ENCODE results near the gene CDC42SE2. TPM values are rescaled to one million over a fixed set of nuclear protein-coding genes. Genes with fewer than 3 reads are reported as not detected.

Gene CDC42SE2
- total RNA-seq, 2 experiments from 2014 or later, result 106 to 108 TPM

DNA sequence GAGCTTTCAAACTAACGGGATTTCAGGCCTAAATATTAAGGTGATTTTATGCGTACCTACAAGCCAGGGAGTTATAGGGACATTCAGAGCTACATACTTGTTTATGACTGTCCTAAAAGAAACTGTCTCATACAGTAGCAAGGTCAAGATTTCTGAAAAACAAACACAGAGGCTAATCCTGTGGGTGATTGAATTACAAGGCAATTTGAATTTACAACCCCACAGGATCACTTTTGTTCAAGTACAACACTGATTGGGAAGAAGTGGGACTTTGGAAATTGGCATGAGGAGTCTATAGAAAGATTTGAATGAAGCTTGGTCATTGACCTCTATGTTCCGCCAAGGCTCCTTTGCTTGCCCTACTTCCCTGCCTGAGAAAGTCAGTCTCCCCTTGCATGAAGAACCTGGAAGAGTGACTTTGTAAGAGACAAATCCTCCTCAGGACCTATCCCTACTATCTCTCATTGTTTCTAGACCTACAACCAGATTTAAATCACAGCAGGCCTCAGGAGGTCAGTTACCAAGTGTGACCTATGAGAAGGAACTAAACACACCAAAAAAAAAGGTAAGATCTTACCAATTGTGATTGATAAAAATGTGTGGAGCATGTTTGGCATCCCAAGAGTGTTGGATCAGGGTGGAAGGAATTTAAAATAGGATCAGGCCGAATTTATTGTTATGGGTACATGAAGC, 38.4 kb upstream of the CDC42SE2 start:
- H3K27ac Mint-ChIP-seq, result no peak overlapping the region
- H3K4me3 Mint-ChIP-seq, result no peak overlapping the region
- intact Hi-C loops (cut with micrococcal nuclease), result no loop called here
- H3K4me1 Mint-ChIP-seq (ENCODE audit: low read depth), result peaks cover 32% of the 10 kb centered on the region
- CTCF ChIA-PET, result no interaction called here
- no peak for DNase-seq
- H3K27me3 Mint-ChIP-seq (ENCODE audit: low read depth), result no peaks in the 10 kb centered on the region
- no peaks in the 10 kb centered on the region for H3K36me3 Mint-ChIP-seq (ENCODE audit: low read depth)
- no peaks in the 10 kb centered on the region for H3K9me3 Mint-ChIP-seq

DNA sequence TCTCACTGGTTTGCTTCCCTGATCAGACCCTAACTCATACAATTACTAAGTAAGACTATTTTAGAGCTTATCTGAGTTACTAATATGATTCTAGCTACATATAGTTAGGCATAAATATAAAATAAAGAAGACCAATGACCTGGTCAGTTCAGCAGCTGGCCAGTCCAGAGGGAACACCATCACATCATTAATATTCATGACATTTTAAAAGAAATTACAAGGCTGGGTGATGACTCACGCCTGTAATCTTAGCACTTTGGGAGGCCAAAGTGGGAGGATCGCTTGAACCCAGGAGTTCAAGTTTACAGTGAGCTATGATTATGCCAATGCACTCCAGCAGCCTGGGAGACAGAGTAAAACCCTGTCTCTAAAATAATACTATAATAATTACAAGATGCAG, 37.0 kb upstream of the CDC42SE2 start:
- H3K27me3 Mint-ChIP-seq (ENCODE audit: low read depth), result no peaks in the 10 kb centered on the region
- no peak overlapping the region for H3K4me3 Mint-ChIP-seq
- intact Hi-C loops (cut with micrococcal nuclease), result no loop called here
- no peaks in the 10 kb centered on the region for H3K36me3 Mint-ChIP-seq (ENCODE audit: low read depth)
- peaks cover 29% of the 10 kb centered on the region for H3K4me1 Mint-ChIP-seq (ENCODE audit: low read depth)
- H3K27ac Mint-ChIP-seq, result no peak overlapping the region
- DNase-seq, result no peak
- CTCF ChIA-PET, result interaction anchor here (0.6 kb wide), 1 partner anchor 29 kb away, joined by 3 read pairs; no protein-coding TSS in a partner anchor
- no peaks in the 10 kb centered on the region for H3K9me3 Mint-ChIP-seq

DNA sequence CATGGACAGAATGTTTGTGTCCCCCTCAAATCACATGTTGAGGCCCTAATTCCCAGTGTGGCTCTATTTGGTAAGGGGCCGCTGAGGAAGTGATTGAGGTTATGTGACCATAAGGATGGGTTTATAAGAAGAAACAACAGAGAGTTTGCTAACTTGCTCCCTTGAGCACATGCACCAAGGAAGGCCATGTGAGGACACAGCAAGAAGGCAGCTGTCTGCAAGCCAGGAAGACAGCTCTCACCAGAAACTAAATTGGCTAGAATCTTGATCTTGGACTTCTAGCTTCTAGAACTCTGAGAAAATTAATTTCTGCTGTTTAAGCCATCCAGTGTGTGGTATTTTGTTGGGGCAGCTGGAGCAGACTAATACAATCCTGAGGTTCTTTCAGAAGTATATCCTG, 35.2 kb upstream of the CDC42SE2 start:
- Mint-ChIP-seq H3K27ac (no peak overlapping the region), H3K4me3 (no peak overlapping the region), H3K27me3 (ENCODE audit: low read depth) (no peaks in the 10 kb centered on the region), H3K36me3 (ENCODE audit: low read depth) (no peaks in the 10 kb centered on the region), H3K4me1 (ENCODE audit: low read depth) (peaks cover 18% of the 10 kb centered on the region), H3K9me3 (no peaks in the 10 kb centered on the region)
- CTCF ChIA-PET, result no interaction called here
- DNase-seq, result no peak
- intact Hi-C loops (cut with micrococcal nuclease), result no loop called here

DNA sequence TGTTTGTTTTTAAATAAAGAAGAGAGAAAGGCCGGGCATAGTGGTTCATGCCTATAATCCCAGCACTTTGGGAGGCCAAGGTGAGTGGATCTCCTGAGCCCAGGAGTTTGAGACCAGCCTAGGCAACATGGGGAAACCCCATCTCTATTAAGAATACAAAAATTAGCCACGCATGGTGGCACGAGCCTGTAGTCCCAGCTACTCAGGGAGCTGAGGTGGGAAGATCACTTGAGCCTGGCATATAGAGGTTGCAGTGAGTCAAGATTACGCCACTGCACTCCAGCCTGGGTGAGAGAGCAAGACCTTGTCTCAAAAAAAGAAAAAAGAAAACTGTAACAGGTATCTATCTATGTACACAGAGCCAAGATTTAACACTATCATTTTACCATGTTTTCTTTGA, 34.2 kb upstream of the CDC42SE2 start:
- intact Hi-C loops (cut with micrococcal nuclease), result no loop called here
- peaks cover 18% of the 10 kb centered on the region for H3K4me1 Mint-ChIP-seq (ENCODE audit: low read depth)
- no peak overlapping the region for H3K4me3 Mint-ChIP-seq
- H3K27ac Mint-ChIP-seq, result no peak overlapping the region
- CTCF ChIA-PET, result interaction anchor here (0.7 kb wide), 1 partner anchor 15 kb away, joined by 3 read pairs; no protein-coding TSS in a partner anchor
- no peaks in the 10 kb centered on the region for H3K36me3 Mint-ChIP-seq (ENCODE audit: low read depth)
- no peaks in the 10 kb centered on the region for H3K9me3 Mint-ChIP-seq
- no peak for DNase-seq
- H3K27me3 Mint-ChIP-seq (ENCODE audit: low read depth), result no peaks in the 10 kb centered on the region

DNA sequence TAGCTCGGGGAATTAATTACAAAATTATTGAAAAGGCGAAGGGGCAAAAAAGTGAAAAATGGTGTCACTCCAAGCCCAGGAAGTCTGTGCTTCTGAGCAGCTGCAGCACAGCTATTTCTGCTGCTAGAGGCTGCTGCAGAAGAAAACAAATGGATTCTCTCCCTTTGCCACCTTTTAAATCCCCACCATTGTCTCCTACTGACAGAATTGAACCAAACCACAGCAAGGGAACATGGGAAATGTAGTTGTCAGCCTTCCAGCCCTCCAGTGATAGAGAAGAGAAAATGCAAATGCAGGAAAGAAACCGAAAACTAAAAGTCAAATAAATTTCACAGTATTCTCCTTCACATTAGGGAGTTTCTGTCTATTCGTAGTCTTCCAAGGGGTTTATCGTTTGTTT, 33.4 kb upstream of the CDC42SE2 start:
- no peak overlapping the region for H3K4me3 Mint-ChIP-seq
- H3K4me1 Mint-ChIP-seq (ENCODE audit: low read depth), result peaks cover 18% of the 10 kb centered on the region
- no peaks in the 10 kb centered on the region for H3K9me3 Mint-ChIP-seq
- no peak overlapping the region for H3K27ac Mint-ChIP-seq
- no peaks in the 10 kb centered on the region for H3K27me3 Mint-ChIP-seq (ENCODE audit: low read depth)
- CTCF ChIA-PET, result no interaction called here
- DNase-seq, result no peak
- no peaks in the 10 kb centered on the region for H3K36me3 Mint-ChIP-seq (ENCODE audit: low read depth)
- intact Hi-C loops (cut with micrococcal nuclease), result no loop called here

DNA sequence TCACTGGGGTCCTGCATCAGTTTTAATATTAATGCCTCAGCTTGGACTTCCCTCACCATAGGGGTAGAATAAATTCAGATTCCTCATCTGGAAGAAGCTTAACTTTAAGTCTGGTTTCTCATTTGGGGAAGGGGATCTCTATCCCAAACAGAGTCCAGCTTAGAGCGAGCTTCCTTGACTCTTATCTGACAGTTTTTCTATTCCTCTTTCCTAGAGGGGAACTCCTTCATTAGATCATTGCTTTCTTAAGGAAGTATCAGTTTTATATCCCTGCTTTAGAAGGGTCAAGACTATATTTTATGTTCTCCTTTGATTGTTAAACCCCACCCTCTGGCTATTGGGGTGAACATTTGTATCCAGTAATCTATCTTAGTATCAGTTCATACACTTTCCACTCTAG, 24.2 kb upstream of the CDC42SE2 start:
- Mint-ChIP-seq H3K27ac (no peak overlapping the region), H3K9me3 (no peaks in the 10 kb centered on the region), H3K4me1 (ENCODE audit: low read depth) (peaks cover 15% of the 10 kb centered on the region), H3K36me3 (ENCODE audit: low read depth) (no peaks in the 10 kb centered on the region), H3K27me3 (ENCODE audit: low read depth) (no peaks in the 10 kb centered on the region), H3K4me3 (no peak overlapping the region)
- intact Hi-C loops (cut with micrococcal nuclease), result no loop called here
- CTCF ChIA-PET, result interaction anchor here (1.1 to 1.9 kb wide), 2 partner anchors 30 to 36 kb away, joined by 3 to 4 read pairs; no protein-coding TSS in a partner anchor
- no peak for DNase-seq

DNA sequence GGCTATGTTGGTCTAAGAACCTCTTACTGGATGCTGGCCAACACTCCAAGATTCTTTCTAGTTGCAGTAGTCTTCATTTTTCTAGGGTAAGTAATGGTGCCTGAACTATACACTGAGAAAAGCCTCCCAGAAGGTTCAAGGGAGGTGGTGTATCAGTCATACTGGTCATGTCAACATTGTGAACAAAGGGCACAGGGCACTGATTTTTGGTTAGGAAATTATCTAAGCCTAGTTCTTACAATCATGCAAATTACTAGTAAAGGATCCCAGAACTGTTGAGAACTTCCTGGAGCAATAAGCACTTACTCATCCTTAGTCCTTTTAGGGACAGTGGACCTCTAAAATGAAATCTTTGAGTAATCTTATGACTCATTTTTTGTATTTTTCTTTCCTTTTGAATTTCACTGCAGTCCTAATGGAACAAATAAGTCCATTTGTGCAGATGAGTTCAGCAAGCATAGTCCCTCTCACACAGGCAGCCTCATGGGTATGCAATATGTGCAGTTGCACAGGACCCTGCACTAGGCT, 21.1 kb upstream of the CDC42SE2 start:
- peak; percentile 38 for DNase-seq
- Mint-ChIP-seq H3K9me3 (peaks cover 4% of the 10 kb centered on the region), H3K36me3 (ENCODE audit: low read depth) (peaks cover 1% of the 10 kb centered on the region), H3K27ac (no peak overlapping the region), H3K4me3 (no peak overlapping the region), H3K27me3 (ENCODE audit: low read depth) (no peaks in the 10 kb centered on the region), H3K4me1 (ENCODE audit: low read depth) (peaks cover 16% of the 10 kb centered on the region)
- CTCF ChIA-PET, result no interaction called here
- intact Hi-C loops (cut with micrococcal nuclease), result loop anchor here (1.0 kb wide), 3 partner anchors 9 to 33 kb away; no protein-coding TSS in a partner anchor

DNA sequence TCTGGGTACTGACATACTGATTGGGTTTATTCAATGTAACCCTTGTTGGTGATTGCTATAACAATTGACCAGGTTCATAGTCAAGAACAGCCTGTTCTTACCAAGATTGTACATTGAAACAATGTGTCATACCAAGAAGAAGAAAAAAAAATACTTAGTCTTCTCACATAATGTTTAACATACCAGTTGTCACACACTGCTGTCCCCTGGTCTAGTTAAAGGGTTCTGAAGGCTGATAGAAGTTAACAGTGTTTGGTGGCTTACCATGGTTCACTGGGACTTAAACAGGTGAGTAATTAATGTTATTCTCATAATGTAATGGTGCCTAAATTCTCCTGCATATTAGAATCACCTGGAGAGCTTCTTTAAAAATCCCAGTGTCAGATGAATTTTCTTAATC, 18.5 kb upstream of the CDC42SE2 start:
- no peaks in the 10 kb centered on the region for H3K27me3 Mint-ChIP-seq (ENCODE audit: low read depth)
- H3K4me3 Mint-ChIP-seq, result no peak overlapping the region
- CTCF ChIA-PET, result no interaction called here
- H3K27ac Mint-ChIP-seq, result no peak overlapping the region
- H3K4me1 Mint-ChIP-seq (ENCODE audit: low read depth), result peaks cover 28% of the 10 kb centered on the region
- no peak for DNase-seq
- H3K36me3 Mint-ChIP-seq (ENCODE audit: low read depth), result peaks cover 1% of the 10 kb centered on the region
- intact Hi-C loops (cut with micrococcal nuclease), result no loop called here
- peaks cover 4% of the 10 kb centered on the region for H3K9me3 Mint-ChIP-seq

DNA sequence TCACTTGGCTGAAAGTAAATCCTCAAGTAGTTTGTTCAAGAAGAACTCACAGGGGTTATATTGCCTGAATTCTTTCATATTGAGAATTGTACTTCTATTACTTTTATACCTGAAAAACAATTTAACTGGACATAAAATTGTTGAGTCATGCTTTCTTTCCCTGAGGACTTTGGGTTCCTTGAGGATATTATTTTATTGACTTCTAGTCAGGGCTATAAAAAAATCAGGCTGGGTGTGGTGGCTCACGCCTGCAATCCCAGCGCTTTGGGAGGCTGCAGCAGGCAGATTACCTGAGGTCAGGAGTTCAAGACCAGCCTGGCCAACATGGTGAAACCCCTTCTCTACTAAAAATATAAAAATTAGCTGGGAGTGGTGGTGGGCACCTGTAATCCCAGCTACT, 17.9 kb upstream of the CDC42SE2 start:
- CTCF ChIA-PET, result no interaction called here

DNA sequence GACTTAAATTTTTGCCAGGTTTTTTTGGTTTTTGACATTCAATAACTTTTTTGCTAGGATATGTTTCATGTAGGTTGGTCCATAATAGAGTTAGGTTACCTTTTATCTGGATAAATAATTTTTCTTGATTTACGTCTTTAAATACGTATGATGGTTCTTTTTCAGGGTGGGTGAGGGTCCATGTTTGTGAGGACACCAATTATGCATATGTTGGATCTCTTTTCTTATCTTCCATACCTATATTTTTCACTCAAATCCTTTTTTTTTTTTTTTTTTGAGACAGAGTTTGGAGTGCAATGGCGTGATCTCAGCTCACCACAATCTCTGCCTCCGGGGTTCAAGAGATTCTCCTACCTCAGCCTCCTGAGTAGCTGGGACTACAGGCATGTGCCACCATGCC, 17.3 kb upstream of the CDC42SE2 start:
- no peak for DNase-seq
- H3K9me3 Mint-ChIP-seq, result peaks cover 4% of the 10 kb centered on the region
- H3K36me3 Mint-ChIP-seq (ENCODE audit: low read depth), result peaks cover 1% of the 10 kb centered on the region
- H3K27ac Mint-ChIP-seq, result no peak overlapping the region
- no peaks in the 10 kb centered on the region for H3K27me3 Mint-ChIP-seq (ENCODE audit: low read depth)
- H3K4me3 Mint-ChIP-seq, result no peak overlapping the region
- intact Hi-C loops (cut with micrococcal nuclease), result no loop called here
- CTCF ChIA-PET, result no interaction called here
- peaks cover 38% of the 10 kb centered on the region for H3K4me1 Mint-ChIP-seq (ENCODE audit: low read depth)

More for the DNA sequence above, 17.9 kb upstream of the CDC42SE2 start:
- no peaks in the 10 kb centered on the region for H3K27me3 Mint-ChIP-seq (ENCODE audit: low read depth)
- H3K4me3 Mint-ChIP-seq, result no peak overlapping the region
- H3K9me3 Mint-ChIP-seq, result peaks cover 4% of the 10 kb centered on the region
- H3K4me1 Mint-ChIP-seq (ENCODE audit: low read depth), result peaks cover 33% of the 10 kb centered on the region
- H3K27ac Mint-ChIP-seq, result no peak overlapping the region
- intact Hi-C loops (cut with micrococcal nuclease), result no loop called here
- H3K36me3 Mint-ChIP-seq (ENCODE audit: low read depth), result peaks cover 1% of the 10 kb centered on the region
- no peak for DNase-seq

DNA sequence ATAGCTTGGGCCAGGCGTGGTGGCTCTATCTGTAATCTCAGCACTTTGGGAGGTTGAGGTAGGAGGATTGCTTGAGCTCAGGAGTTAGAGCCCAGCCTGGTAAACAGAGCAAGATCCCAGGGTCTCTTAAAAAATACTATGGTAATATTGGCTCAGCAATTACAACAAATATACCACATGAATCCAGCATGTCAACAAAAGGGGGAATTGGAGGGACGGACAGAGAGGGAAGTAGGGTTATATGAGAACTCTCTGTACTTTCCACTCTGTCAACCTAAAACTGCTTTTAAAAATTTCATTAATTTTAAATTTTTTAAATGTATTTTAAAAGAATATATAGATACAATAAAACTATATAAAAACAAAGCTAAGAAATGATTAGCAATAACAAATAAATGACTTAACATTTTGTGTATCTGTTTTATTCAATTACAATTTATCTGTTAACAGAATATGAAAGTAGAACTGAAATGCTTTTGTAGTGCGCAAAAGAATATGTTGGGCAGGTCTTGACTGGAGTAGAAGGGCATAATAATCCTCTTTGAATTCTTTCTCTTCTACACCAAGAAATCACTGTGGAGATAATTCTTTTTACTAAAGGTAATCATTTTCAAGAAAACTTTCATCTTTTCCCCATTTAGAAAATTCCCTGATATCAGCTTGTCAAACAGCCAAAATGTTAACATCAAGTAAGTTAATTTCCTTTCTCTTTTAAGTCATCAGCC, 12.9 kb upstream of the CDC42SE2 start:
- Mint-ChIP-seq H3K4me1 (ENCODE audit: low read depth) (peaks cover 56% of the 10 kb centered on the region), H3K27ac (peak overlapping the region; percentile 95), H3K9me3 (peaks cover 4% of the 10 kb centered on the region), H3K27me3 (ENCODE audit: low read depth) (no peaks in the 10 kb centered on the region), H3K36me3 (ENCODE audit: low read depth) (peaks cover 3% of the 10 kb centered on the region), H3K4me3 (peak overlapping the region; percentile 70)
- no peak for DNase-seq
- intact Hi-C loops (cut with micrococcal nuclease), result loop anchor here (1.0 to 10.0 kb wide), 4 partner anchors 8 to 774 kb away; partner anchors contain the start of gene FNIP1
- CTCF ChIA-PET, result interaction anchor here (0.7 to 1.4 kb wide), 3 partner anchors 14 to 69 kb away, joined by 3 to 5 read pairs (median 3); no protein-coding TSS in a partner anchor

DNA sequence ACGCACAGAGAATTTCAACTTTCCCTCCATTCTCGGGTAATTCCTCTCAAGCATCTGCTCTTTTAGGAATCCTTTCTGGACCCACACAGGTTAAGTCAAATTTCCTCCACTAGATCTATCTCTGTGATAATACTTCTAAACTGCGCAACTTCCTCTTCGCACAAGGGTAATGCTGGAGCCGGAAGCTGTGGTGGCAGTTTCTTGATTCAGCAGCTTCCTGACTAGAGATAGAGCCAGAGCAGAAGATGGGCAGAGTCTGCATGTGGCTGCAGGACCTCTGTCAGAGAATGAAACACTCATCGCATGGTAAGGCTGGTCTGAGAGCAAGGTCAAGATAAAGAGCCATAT, 11.1 kb upstream of the CDC42SE2 start:
- DNase-seq, result peak; percentile 88
- Mint-ChIP-seq H3K27ac (peak overlapping the region; percentile 95), H3K9me3 (no peaks in the 10 kb centered on the region), H3K4me3 (peak overlapping the region; percentile 94), H3K4me1 (ENCODE audit: low read depth) (peaks cover 72% of the 10 kb centered on the region), H3K27me3 (ENCODE audit: low read depth) (no peaks in the 10 kb centered on the region), H3K36me3 (ENCODE audit: low read depth) (peaks cover 9% of the 10 kb centered on the region)
- CTCF ChIA-PET, result interaction anchor here (1.0 to 2.0 kb wide), 5 partner anchors 13 to 129 kb away, joined by 4 to 7 read pairs (median 5); no protein-coding TSS in a partner anchor
- intact Hi-C loops (cut with micrococcal nuclease), result loop anchor here (1.0 to 10.0 kb wide), 7 partner anchors 14 to 772 kb away; partner anchors contain the start of gene FNIP1

All from activated naive CD4-positive, alpha-beta T cell treated with anti-CD3 and anti-CD28 coated beads for 36 hours (primary cell).